SK-N-SH (cell line): ENCODE results near the gene FOXI2. TPM values are rescaled to one million over a fixed set of nuclear protein-coding genes. Genes with fewer than 3 reads are reported as not detected.

Source experiments
- CTCF ChIA-PET: fragments of 300-600, 350-600 bp; formaldehyde crosslinking; extraction: SDS; loops from one replicate; lab custom pipeline; 2021; lab: Yijun Ruan, JAX
- POLR2A ChIA-PET: fragments of 350-600 bp; sonication (Branson Sonifier 250); formaldehyde crosslinking; extraction: SDS; loops from one replicate; lab custom pipeline; 2020; ENCODE audit warnings: antibody characterized with exemption, inconsistent platforms; lab: Yijun Ruan, JAX
- DNase-seq: peaks from one replicate; pipeline ENCODE4 v3.0.0; 2012
- H2AFZ ChIP-seq: fragments of 200-600 bp; sonication (generic); 2 replicates; pipeline ENCODE4 v1.8.1; 2016; ENCODE audit warnings: antibody characterized with exemption, mild to moderate bottlenecking, low read depth
- H3F3A ChIP-seq: fragments of 200-600 bp; sonication (generic); replicated peaks from 2 replicates; pipeline ENCODE3; 2016; ENCODE audit warnings: antibody characterized with exemption, mild to moderate bottlenecking; ENCODE audit not compliant: insufficient read depth
- H3K27ac ChIP-seq, 2 experiments: fragments of 200-500 bp in 1 of 2; fragments of 200-600 bp in 1 of 2; sonication (Bioruptor generic) in 1 of 2; sonication (generic), shearing (Covaris generic) in 1 of 2; 2 replicates each; pipeline versions ENCODE4 v1.5.1 to v1.6.1; 2014 to 2016; ENCODE audit warnings: low read depth in 2 of 2, inconsistent platforms in 1 of 2, low read length in 1 of 2, mild to moderate bottlenecking in 1 of 2, mixed read lengths in 1 of 2
- H3K27me3 ChIP-seq: fragments of 200-600 bp; sonication (generic), shearing (Covaris generic); 2 replicates; pipeline ENCODE4 v1.6.1; 2016; ENCODE audit warnings: mixed run types; ENCODE audit not compliant: insufficient read depth
- H3K36me3 ChIP-seq, 2 experiments: fragments of 200-500 bp in 1 of 2; fragments of 200-600 bp in 1 of 2; sonication (Bioruptor generic) in 1 of 2; sonication (generic) in 1 of 2; replicated peaks in 1 of 2; 2 replicates each; pipeline versions ENCODE3 to v1.5.1; 2014 to 2016; ENCODE audit warnings: low read length in 1 of 2, mild to moderate bottlenecking in 1 of 2; ENCODE audit not compliant: insufficient read depth in 2 of 2, control insufficient read depth in 1 of 2
- H3K4me1 ChIP-seq, 2 experiments: fragments of 200-500 bp in 1 of 2; fragments of 200-600 bp in 1 of 2; sonication (Bioruptor generic) in 1 of 2; sonication (generic), shearing (Covaris generic) in 1 of 2; 2 replicates each; pipeline versions ENCODE4 v1.5.1 to v1.6.1; 2014 to 2016; ENCODE audit warnings: low read depth in 1 of 2, low read length in 1 of 2, mixed run types in 1 of 2; ENCODE audit not compliant: insufficient read depth in 2 of 2, control insufficient read depth in 1 of 2
- H3K4me2 ChIP-seq: fragments of 200-600 bp; sonication (generic), shearing (Covaris generic); 2 replicates; pipeline ENCODE4 v1.6.1; 2017; ENCODE audit warnings: mixed run types
- H3K4me3 ChIP-seq, 2 experiments: fragments of 200-500 bp in 1 of 2; fragments of 200-600 bp in 1 of 2; sonication (Bioruptor generic) in 1 of 2; sonication (generic), shearing (Covaris generic) in 1 of 2; 2 replicates each; pipeline versions ENCODE4 v1.5.1 to v1.8.1; 2014 to 2016; ENCODE audit warnings: low read depth in 2 of 2, inconsistent platforms in 1 of 2, low read length in 1 of 2, mild to moderate bottlenecking in 1 of 2, mixed read lengths in 1 of 2, moderate library complexity in 1 of 2
- H3K79me2 ChIP-seq: fragments of 200-600 bp; sonication (generic); 2 replicates; pipeline ENCODE4 v1.8.1; 2017; ENCODE audit warnings: mild to moderate bottlenecking; ENCODE audit not compliant: insufficient read depth
- H3K9ac ChIP-seq: fragments of 200-600 bp; sonication (generic); 2 replicates; pipeline ENCODE4 v1.6.1; 2017; ENCODE audit warnings: mixed run types
- H3K9me2 ChIP-seq: fragments of 200-600 bp; sonication (generic); 2 replicates; pipeline ENCODE4 v1.6.1; 2017; ENCODE audit warnings: mixed run types
- H3K9me3 ChIP-seq: fragments of 200-600 bp; sonication (generic); 2 replicates; pipeline ENCODE4 v1.6.1; 2017; ENCODE audit warnings: mixed run types, mild to moderate bottlenecking, moderate library complexity
- H4K20me1 ChIP-seq: fragments of 200-600 bp; sonication (generic); 2 replicates; pipeline ENCODE4 v1.6.1; 2017; ENCODE audit warnings: mild to moderate bottlenecking, mixed run types; ENCODE audit not compliant: insufficient read depth
- ELF1 ChIP-seq: IDR thresholded peaks from 2 replicates; pipeline ENCODE4 v1.4.0; 2012
- FOSL2 ChIP-seq: IDR thresholded peaks from 2 replicates; pipeline ENCODE4 v1.4.0; 2012; ENCODE audit warnings: low read depth, mild to moderate bottlenecking, moderate library complexity, borderline replicate concordance
- FOXM1 ChIP-seq: IDR thresholded peaks from 2 replicates; pipeline ENCODE4 v1.4.0; 2012; ENCODE audit warnings: low read depth, mild to moderate bottlenecking
- JUND ChIP-seq: IDR thresholded peaks from 2 replicates; pipeline ENCODE4 v1.4.0; 2012
- MAX ChIP-seq: IDR thresholded peaks from 2 replicates; pipeline ENCODE4 v1.4.0; 2012; ENCODE audit warnings: low read depth
- MEF2A ChIP-seq: IDR thresholded peaks from 2 replicates; pipeline ENCODE4 v1.4.0; 2012; ENCODE audit warnings: low read depth, borderline replicate concordance
- NRF1 ChIP-seq: IDR thresholded peaks from 2 replicates; pipeline ENCODE4 v1.6.1; 2012; ENCODE audit warnings: low read depth, mild to moderate bottlenecking, low read length
- RAD21 ChIP-seq: IDR thresholded peaks from 2 replicates; pipeline ENCODE4 v1.6.1; 2012; ENCODE audit warnings: mild to moderate bottlenecking, low read length
- RCOR1 ChIP-seq: fragments of 150-350 bp; IDR thresholded peaks from 2 replicates; pipeline ENCODE4 v1.6.1; 2017; ENCODE audit warnings: antibody characterized with exemption, low read length
- RFX5 ChIP-seq: IDR thresholded peaks from 2 replicates; pipeline ENCODE4 v1.6.1; 2012; ENCODE audit warnings: mild to moderate bottlenecking, improper control_type of control experiment, low read length
- SMC3 ChIP-seq: IDR thresholded peaks from 2 replicates; pipeline ENCODE4 v1.6.1; 2012; ENCODE audit warnings: low read depth, low read length, improper control_type of control experiment
- YY1 ChIP-seq: IDR thresholded peaks from 2 replicates; pipeline ENCODE4 v1.4.0; 2012; ENCODE audit warnings: low read depth, mild to moderate bottlenecking
- ZBTB33 ChIP-seq: IDR thresholded peaks from 2 replicates; pipeline ENCODE4 v1.4.0; 2012; ENCODE audit warnings: low read depth, borderline replicate concordance
- WGBS: methylation state at CpG from one replicate; pipeline ENCODE4 v1.1.6; 2017; ENCODE audit warnings: low lambda C conversion rate; 5-methylcytosine and 5-hydroxymethylcytosine counted together
- polyA plus RNA-seq, 3 experiments: library from polyadenylated mRNA; depleted of rRNA; stranded (reverse); fragments of >200 nt; gene quantifications; 2 replicates each; pipeline ENCODE4 v1.2.3, GENCODE V29; 2012
- TF ChIP-seq, protein P1 (sequence below): fragments of 200-600 bp; sonication (generic); IDR thresholded peaks from 2 replicates; pipeline ENCODE4 v1.6.1; 2017; ENCODE audit warnings: antibody characterized with exemption, mild to moderate bottlenecking, moderate library complexity
- TF ChIP-seq, protein P2 (sequence below): IDR thresholded peaks from 2 replicates; pipeline ENCODE4; 2012
- TF ChIP-seq, protein P3 (sequence below): IDR thresholded peaks from 2 replicates; pipeline ENCODE4 v1.6.1; 2012; ENCODE audit warnings: mild to moderate bottlenecking, low read depth, low read length, moderate library complexity

Gene FOXI2
- polyA plus RNA-seq, 1 of the 3 experiments (the other 2 are of a cell fraction), result not detected

- WGBS, result 10% methylated on average over 3 of the region's 3 CpGs
- H3K36me3 ChIP-seq, result no peaks in the 10 kb centered on the region
- CTCF ChIA-PET, result interaction anchor here (1.8 kb wide), 1 partner anchor 14 kb away, joined by 4 read pairs; no protein-coding TSS in a partner anchor
Observed at GRCh38 chr10:127743205-127743604, 6.2 kb downstream of the FOXI2 start.

GRCh38 chr10:127744956-127745355 is 8.0 kb downstream of the FOXI2 start:
- Histone ChIP-seq H3K4me2 (no peak overlapping the region), H3K36me3 (no peaks in the 10 kb centered on the region), H3K4me1 (no peaks in the 10 kb centered on the region), H3K79me2 (no peaks in the 10 kb centered on the region), H3K9ac (no peak overlapping the region), H3K27ac (no peak overlapping the region), H3K9me2 (no peaks in the 10 kb centered on the region), H3K9me3 (no peaks in the 10 kb centered on the region), H3K4me3 (no peak overlapping the region), H2AFZ (no peak overlapping the region), H3K27me3 (no peaks in the 10 kb centered on the region), H4K20me1 (no peaks in the 10 kb centered on the region), H3F3A (no peaks in the 10 kb centered on the region)
- no peak for DNase-seq
- ChIA-PET POLR2A (no interaction called here), CTCF (interaction anchor here (1.2 kb wide), 1 partner anchor 109 kb away, joined by 3 read pairs; no protein-coding TSS in a partner anchor)
- 25% methylated on average over 7 of the region's 9 CpGs for WGBS
- TF ChIP-seq YY1, result no peak
- TF ChIP-seq, protein P1, sequence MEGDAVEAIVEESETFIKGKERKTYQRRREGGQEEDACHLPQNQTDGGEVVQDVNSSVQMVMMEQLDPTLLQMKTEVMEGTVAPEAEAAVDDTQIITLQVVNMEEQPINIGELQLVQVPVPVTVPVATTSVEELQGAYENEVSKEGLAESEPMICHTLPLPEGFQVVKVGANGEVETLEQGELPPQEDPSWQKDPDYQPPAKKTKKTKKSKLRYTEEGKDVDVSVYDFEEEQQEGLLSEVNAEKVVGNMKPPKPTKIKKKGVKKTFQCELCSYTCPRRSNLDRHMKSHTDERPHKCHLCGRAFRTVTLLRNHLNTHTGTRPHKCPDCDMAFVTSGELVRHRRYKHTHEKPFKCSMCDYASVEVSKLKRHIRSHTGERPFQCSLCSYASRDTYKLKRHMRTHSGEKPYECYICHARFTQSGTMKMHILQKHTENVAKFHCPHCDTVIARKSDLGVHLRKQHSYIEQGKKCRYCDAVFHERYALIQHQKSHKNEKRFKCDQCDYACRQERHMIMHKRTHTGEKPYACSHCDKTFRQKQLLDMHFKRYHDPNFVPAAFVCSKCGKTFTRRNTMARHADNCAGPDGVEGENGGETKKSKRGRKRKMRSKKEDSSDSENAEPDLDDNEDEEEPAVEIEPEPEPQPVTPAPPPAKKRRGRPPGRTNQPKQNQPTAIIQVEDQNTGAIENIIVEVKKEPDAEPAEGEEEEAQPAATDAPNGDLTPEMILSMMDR, result no peak
- TF ChIP-seq, protein P2, sequence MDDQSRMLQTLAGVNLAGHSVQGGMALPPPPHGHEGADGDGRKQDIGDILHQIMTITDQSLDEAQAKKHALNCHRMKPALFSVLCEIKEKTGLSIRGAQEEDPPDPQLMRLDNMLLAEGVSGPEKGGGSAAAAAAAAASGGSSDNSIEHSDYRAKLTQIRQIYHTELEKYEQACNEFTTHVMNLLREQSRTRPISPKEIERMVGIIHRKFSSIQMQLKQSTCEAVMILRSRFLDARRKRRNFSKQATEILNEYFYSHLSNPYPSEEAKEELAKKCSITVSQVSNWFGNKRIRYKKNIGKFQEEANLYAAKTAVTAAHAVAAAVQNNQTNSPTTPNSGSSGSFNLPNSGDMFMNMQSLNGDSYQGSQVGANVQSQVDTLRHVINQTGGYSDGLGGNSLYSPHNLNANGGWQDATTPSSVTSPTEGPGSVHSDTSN, result no peak
- TF ChIP-seq, protein P3, sequence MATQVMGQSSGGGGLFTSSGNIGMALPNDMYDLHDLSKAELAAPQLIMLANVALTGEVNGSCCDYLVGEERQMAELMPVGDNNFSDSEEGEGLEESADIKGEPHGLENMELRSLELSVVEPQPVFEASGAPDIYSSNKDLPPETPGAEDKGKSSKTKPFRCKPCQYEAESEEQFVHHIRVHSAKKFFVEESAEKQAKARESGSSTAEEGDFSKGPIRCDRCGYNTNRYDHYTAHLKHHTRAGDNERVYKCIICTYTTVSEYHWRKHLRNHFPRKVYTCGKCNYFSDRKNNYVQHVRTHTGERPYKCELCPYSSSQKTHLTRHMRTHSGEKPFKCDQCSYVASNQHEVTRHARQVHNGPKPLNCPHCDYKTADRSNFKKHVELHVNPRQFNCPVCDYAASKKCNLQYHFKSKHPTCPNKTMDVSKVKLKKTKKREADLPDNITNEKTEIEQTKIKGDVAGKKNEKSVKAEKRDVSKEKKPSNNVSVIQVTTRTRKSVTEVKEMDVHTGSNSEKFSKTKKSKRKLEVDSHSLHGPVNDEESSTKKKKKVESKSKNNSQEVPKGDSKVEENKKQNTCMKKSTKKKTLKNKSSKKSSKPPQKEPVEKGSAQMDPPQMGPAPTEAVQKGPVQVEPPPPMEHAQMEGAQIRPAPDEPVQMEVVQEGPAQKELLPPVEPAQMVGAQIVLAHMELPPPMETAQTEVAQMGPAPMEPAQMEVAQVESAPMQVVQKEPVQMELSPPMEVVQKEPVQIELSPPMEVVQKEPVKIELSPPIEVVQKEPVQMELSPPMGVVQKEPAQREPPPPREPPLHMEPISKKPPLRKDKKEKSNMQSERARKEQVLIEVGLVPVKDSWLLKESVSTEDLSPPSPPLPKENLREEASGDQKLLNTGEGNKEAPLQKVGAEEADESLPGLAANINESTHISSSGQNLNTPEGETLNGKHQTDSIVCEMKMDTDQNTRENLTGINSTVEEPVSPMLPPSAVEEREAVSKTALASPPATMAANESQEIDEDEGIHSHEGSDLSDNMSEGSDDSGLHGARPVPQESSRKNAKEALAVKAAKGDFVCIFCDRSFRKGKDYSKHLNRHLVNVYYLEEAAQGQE, result no peak

More at GRCh38 chr10:127743205-127743604, 6.2 kb downstream of the FOXI2 start:
- Histone ChIP-seq H3F3A (no peaks in the 10 kb centered on the region), H3K27me3 (no peaks in the 10 kb centered on the region), H3K79me2 (no peaks in the 10 kb centered on the region), H2AFZ (no peak overlapping the region), H3K4me2 (no peak overlapping the region), H3K9me2 (no peaks in the 10 kb centered on the region), H3K4me3 (no peak overlapping the region), H3K27ac (no peak overlapping the region)
- no peak for DNase-seq
- TF ChIP-seq NRF1 (no peak), ELF1 (no peak), JUND (no peak), RAD21 (no peak), FOSL2 (no peak), SMC3 (no peak), FOXM1 (no peak), MAX (no peak), ZBTB33 (no peak), YY1 (no peak), MEF2A (no peak), RFX5 (no peak), RCOR1 (no peak)
- TF ChIP-seq, protein P2, result no peak
- TF ChIP-seq, all 33 proteins: peak for 0
- Histone ChIP-seq H3K4me1 (no peaks in the 10 kb centered on the region), H3K9me3 (no peaks in the 10 kb centered on the region), H3K9ac (no peak overlapping the region), H4K20me1 (no peaks in the 10 kb centered on the region)
- POLR2A ChIA-PET, result no interaction called here
